Colonic mucosa (tissue), 4 donors: Measurements from ENCODE around the gene FXYD1. TPM values are rescaled to one million over a fixed set of nuclear protein-coding genes. Genes with fewer than 3 reads are reported as not detected.

Experiments used
- DNase-seq: peaks from one replicate; pipeline ENCODE4 v3.0.0-alpha.2; 2020
- H3K27ac ChIP-seq: fragments of 200-600 bp; one replicate; pipeline ENCODE4 v1.8.0; 2021
- H3K27me3 ChIP-seq: fragments of 200-600 bp; one replicate; pipeline ENCODE4 v1.8.0; 2021
- H3K36me3 ChIP-seq: fragments of 200-600 bp; one replicate; pipeline ENCODE4 v1.8.0; 2021
- H3K4me1 ChIP-seq: fragments of 200-600 bp; one replicate; pipeline ENCODE4 v1.8.0; 2021; ENCODE audit warnings: mild to moderate bottlenecking
- H3K4me3 ChIP-seq: fragments of 200-600 bp; one replicate; pipeline ENCODE4 v1.8.0; 2021
- H3K9ac ChIP-seq, 2 donors: one replicate each; pipeline ENCODE4 v1.7.0; 2013; ENCODE audit warnings: control low read depth in 2 of 2, low read depth in 2 of 2, low read length in 2 of 2
- H3K9me3 ChIP-seq: fragments of 200-600 bp; one replicate; pipeline ENCODE4 v1.8.0; 2021
- CTCF ChIP-seq: fragments of 200-600 bp; IDR thresholded peaks from one replicate; pipeline ENCODE4 v1.8.0; 2022; ENCODE audit warnings: antibody characterized with exemption, mild to moderate bottlenecking
- intact Hi-C: fragments of 100-400 bp; cut with DNase I; formaldehyde crosslinking; loops from one replicate; pipeline ENCODE4 v1.14.1; 2022
- total RNA-seq, 2 donors: library from RNA; stranded (reverse); fragmentation: NEBNext Ultra II Directional in 1 of 2; extraction: Animal tissue kit (Norgen Biotek cat#: 25700) in 1 of 2; gene quantifications; one replicate each; pipeline ENCODE4 v1.2.1, GENCODE V29; 2021
- donor health status: healthy.
- donor health status: DM: no; HTN: no; CAD: no.
- donor health status: DM: no; HTN: no; CAD: no.

Gene FXYD1
- total RNA-seq, 2 donors from 2014 or later = 8.8 to 15.1 TPM

- H3K27me3 ChIP-seq = no peaks in the 10 kb centered on the region
- DNase-seq = peak; percentile 88
- intact Hi-C loops = loop anchor here (2.0 kb wide), 1 partner anchor 19 kb away; the partner anchor contains the start of gene LGI4
- H3K9ac ChIP-seq = peak within 1 kb of the TSS; percentile 85 to 97
- H3K36me3 ChIP-seq = no peaks in the 10 kb centered on the region
- H3K4me3 ChIP-seq = peak within 1 kb of the TSS; percentile 53
- no peaks in the 10 kb centered on the region for H3K4me1 ChIP-seq
- H3K27ac ChIP-seq = peak within 1 kb of the TSS; percentile 92
- TF ChIP-seq CTCF = no peak
- H3K9me3 ChIP-seq = no peaks in the 10 kb centered on the region
Observed at GRCh38 chr19:35115177-35115951, 23.3 kb upstream of the FXYD1 start, which contains the start of gene FXYD3. FXYD3 (plus strand) TSS chr19:35115823; CDS start chr19:35119377, 3,554 bp downstream.

DNA sequence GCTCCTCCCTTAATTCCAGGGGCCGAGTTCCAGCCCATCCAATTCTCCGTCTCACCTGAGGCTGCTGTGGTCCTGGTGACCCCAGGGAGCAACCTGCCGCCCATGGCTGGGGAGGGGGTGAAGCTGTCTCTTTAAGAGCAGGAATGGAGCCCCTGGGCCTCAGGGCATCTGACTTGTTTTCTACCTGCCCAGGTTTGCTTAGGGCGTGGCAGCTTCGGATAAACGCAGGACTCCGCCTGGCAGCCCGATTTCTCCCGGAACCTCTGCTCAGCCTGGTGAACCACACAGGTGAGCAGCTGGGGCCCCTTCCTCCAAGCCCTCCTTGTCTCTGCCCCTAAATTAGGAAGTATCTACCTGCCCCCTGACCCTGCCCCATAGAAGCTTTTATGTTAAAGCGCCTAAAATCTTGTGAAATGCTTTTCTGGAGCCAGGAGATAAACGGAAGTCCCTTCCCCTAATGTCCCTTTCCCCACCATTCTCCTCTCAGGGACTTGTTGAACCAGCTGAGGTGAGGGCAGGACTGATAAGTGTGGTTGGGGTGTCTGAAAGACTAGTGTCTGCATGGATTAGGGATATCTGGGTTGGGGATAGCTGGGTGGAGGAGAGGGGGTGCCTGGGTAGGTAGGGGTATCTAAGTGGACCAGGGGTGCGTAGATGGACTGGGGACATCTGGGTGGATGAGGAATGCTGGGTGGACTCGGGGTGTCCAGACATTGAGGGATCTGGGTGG lies 22.4 kb upstream of the FXYD1 start:
- Histone ChIP-seq H3K4me3 (peak overlapping the region; percentile 53), H3K27me3 (no peaks in the 10 kb centered on the region), H3K9me3 (no peaks in the 10 kb centered on the region), H3K4me1 (peaks cover 3% of the 10 kb centered on the region), H3K9ac (peak overlapping the region; percentile 85 to 97), H3K36me3 (no peaks in the 10 kb centered on the region), H3K27ac (peak overlapping the region; percentile 92)
- peak; percentile 86 for DNase-seq
- no peak for TF ChIP-seq CTCF
- intact Hi-C loops = no loop called here

GRCh38 chr19:35117116-35117515 lies 21.5 kb upstream of the FXYD1 start:
- H3K36me3 ChIP-seq = no peaks in the 10 kb centered on the region
- peak overlapping the region; percentile 85 to 97 for H3K9ac ChIP-seq
- H3K4me3 ChIP-seq = peak overlapping the region; percentile 53
- H3K27me3 ChIP-seq = no peaks in the 10 kb centered on the region
- TF ChIP-seq CTCF = no peak
- no peak for DNase-seq
- intact Hi-C loops = no loop called here
- H3K4me1 ChIP-seq = peaks cover 3% of the 10 kb centered on the region
- no peaks in the 10 kb centered on the region for H3K9me3 ChIP-seq
- peak overlapping the region; percentile 92 for H3K27ac ChIP-seq

- H3K9ac ChIP-seq = peak overlapping the region in 1 of 2 donors; percentile 97
- H3K36me3 ChIP-seq = no peaks in the 10 kb centered on the region
- intact Hi-C loops = no loop called here
- peak; percentile 65 for DNase-seq
- H3K27me3 ChIP-seq = no peaks in the 10 kb centered on the region
- H3K9me3 ChIP-seq = no peaks in the 10 kb centered on the region
- peak overlapping the region; percentile 92 for H3K27ac ChIP-seq
- H3K4me1 ChIP-seq = peaks cover 7% of the 10 kb centered on the region
- no peak for TF ChIP-seq CTCF
- H3K4me3 ChIP-seq = peak overlapping the region; percentile 53
Observed at GRCh38 chr19:35117799-35118198, 20.8 kb upstream of the FXYD1 start.

- H3K27ac ChIP-seq = peak overlapping the region; percentile 92
- H3K9me3 ChIP-seq = no peaks in the 10 kb centered on the region
- intact Hi-C loops = no loop called here
- no peaks in the 10 kb centered on the region for H3K36me3 ChIP-seq
- DNase-seq = peak; percentile 69
- H3K4me1 ChIP-seq = peaks cover 8% of the 10 kb centered on the region
- H3K27me3 ChIP-seq = no peaks in the 10 kb centered on the region
- H3K9ac ChIP-seq = peak overlapping the region; percentile 73 to 97
- peak overlapping the region; percentile 53 for H3K4me3 ChIP-seq
- TF ChIP-seq CTCF = no peak
Observed at GRCh38 chr19:35118268-35119020, 20.2 kb upstream of the FXYD1 start.
